SK-N-MC (cell line): Measurements from ENCODE around the gene SULT1A2.

Experiments used
- EZH2 ChIP-seq: fragments of 200-600 bp; sonication (generic); IDR thresholded peaks from one replicate; pipeline ENCODE4 v1.6.1; 2017; ENCODE audit warnings: antibody characterized with exemption
- FOXP2 ChIP-seq: optimal IDR thresholded peaks from 2 replicates; pipeline ENCODE3; 2011; ENCODE audit warnings: mild to moderate bottlenecking, moderate library complexity; ENCODE audit not compliant: insufficient read depth; ENCODE audit errors: extremely low read length, control extremely low read depth
- POLR2AphosphoS5 ChIP-seq: IDR thresholded peaks from 2 replicates; pipeline ENCODE4 v1.6.1; 2012; ENCODE audit warnings: mild to moderate bottlenecking, low read depth, low read length, borderline replicate concordance

- TF ChIP-seq POLR2AphosphoS5 (no peak), EZH2 (no peak), FOXP2 (no peak)
These were observed 35.2 kb downstream of the SULT1A2 start for GRCh38 chr16:28561557-28562187.
